Natural killer cell (primary cell): ENCODE measurements around the gene PPFIA3. TPM values are rescaled to one million over a fixed set of nuclear protein-coding genes. Genes with fewer than 3 reads are reported as not detected.

Experiments used
- ATAC-seq, 3 donors: fragments of 150-1000 bp in 2 of 3; fragments of 200-7000 bp in 1 of 3; cut with Tn5 transposase; 1 replicate in 1 of 3; 2 replicates in 2 of 3; pipeline ENCODE4 v1.10.0; 2021; ENCODE audit warnings: mild to moderate bottlenecking in 2 of 3, moderate library complexity in 2 of 3
- DNase-seq, 2 donors: peaks; one replicate each; pipeline versions ENCODE4 v3.0.0 to v3.0.0-alpha.2; 2013 to 2021; ENCODE audit warnings: mixed read lengths in 1 of 2
- H3K27ac ChIP-seq: one replicate; pipeline ENCODE4 v1.5.1; 2013; ENCODE audit warnings: mild to moderate bottlenecking, low read length
- H3K27me3 ChIP-seq: one replicate; pipeline ENCODE4 v1.6.1; 2013; ENCODE audit warnings: low read length; ENCODE audit not compliant: control insufficient read depth, insufficient read depth
- H3K36me3 ChIP-seq: one replicate; pipeline ENCODE4 v1.6.1; 2013; ENCODE audit warnings: low read length; ENCODE audit not compliant: control insufficient read depth, insufficient read depth
- H3K4me1 ChIP-seq: one replicate; pipeline ENCODE4 v1.6.1; 2013; ENCODE audit warnings: low read length; ENCODE audit not compliant: control insufficient read depth, insufficient read depth
- H3K4me3 ChIP-seq: one replicate; pipeline ENCODE4 v1.5.1; 2013; ENCODE audit warnings: low read length
- H3K9me3 ChIP-seq: one replicate; pipeline ENCODE4 v1.6.1; 2013; ENCODE audit warnings: low read length; ENCODE audit not compliant: control insufficient read depth, insufficient read depth
- H3K27ac Mint-ChIP-seq, 2 donors: one replicate each; pipeline ENCODE4 v1.8.0; 2022; ENCODE audit warnings: mild to moderate bottlenecking in 2 of 2, mixed read lengths in 2 of 2, moderate library complexity in 1 of 2
- H3K27me3 Mint-ChIP-seq, 2 donors: one replicate each; pipeline ENCODE4 v1.8.0; 2022; ENCODE audit warnings: low read depth in 2 of 2, mixed read lengths in 2 of 2
- H3K36me3 Mint-ChIP-seq: one replicate; pipeline ENCODE4 v1.8.0; 2022; ENCODE audit warnings: mixed read lengths
- H3K4me1 Mint-ChIP-seq, 2 donors: one replicate each; pipeline ENCODE4 v1.8.0; 2022; ENCODE audit warnings: mixed read lengths in 2 of 2
- H3K4me3 Mint-ChIP-seq: one replicate; pipeline ENCODE4 v1.8.0; 2022; ENCODE audit warnings: mild to moderate bottlenecking, moderate library complexity, mixed read lengths
- H3K9me3 Mint-ChIP-seq, 2 donors: one replicate each; pipeline ENCODE4 v1.8.0; 2022; ENCODE audit warnings: mixed read lengths in 2 of 2
- CTCF ChIP-seq: fragments of 200-600 bp; IDR thresholded peaks from one replicate; pipeline ENCODE4 v1.8.0; 2022; ENCODE audit warnings: antibody characterized with exemption
- WGBS: methylation state at CpG from one replicate; pipeline ENCODE4 v1.1.7; 2013; ENCODE audit warnings: missing lambda C conversion rate; ENCODE audit not compliant: insufficient coverage; 5-methylcytosine and 5-hydroxymethylcytosine counted together
- intact Hi-C: fragments of 100-400 bp; cut with micrococcal nuclease; formaldehyde crosslinking; loops from one replicate; pipeline ENCODE4 v1.14.2; 2022
- total RNA-seq, 4 donors: library from RNA; stranded (reverse); fragments of 120-200 nt in 1 of 4; gene quantifications; one replicate each; pipeline versions ENCODE4 v1.2.3 to v1.2.4, GENCODE V29; 2013 to 2022

PPFIA3 gene
- total RNA-seq, 3 donors from 2014 or later (not counting 1 experiment from before 2014, with no cell fraction given), result 5.3 to 5.5 (median 5.3) TPM

GRCh38 chr19:49196527-49197240, 77.3 kb downstream of the PPFIA3 start:
- no peaks in the 10 kb centered on the region for H3K9me3 ChIP-seq
- H3K36me3 Mint-ChIP-seq, result no peaks in the 10 kb centered on the region
- 92% methylated on average over 40 of the region's 40 CpGs for WGBS
- H3K36me3 ChIP-seq, result no peaks in the 10 kb centered on the region
- intact Hi-C loops, result no loop called here
- H3K9me3 Mint-ChIP-seq, result no peaks in the 10 kb centered on the region
- no peaks in the 10 kb centered on the region for H3K27me3 ChIP-seq
- no peak overlapping the region for H3K27ac Mint-ChIP-seq
- no peak overlapping the region for H3K4me3 ChIP-seq
- no peak for ATAC-seq
- no peaks in the 10 kb centered on the region for H3K4me1 ChIP-seq
- no peak overlapping the region for H3K27ac ChIP-seq
- peaks cover 0 to 3% of the 10 kb centered on the region in 2 donors for H3K27me3 Mint-ChIP-seq
- TF ChIP-seq CTCF, result no peak
- H3K4me3 Mint-ChIP-seq, result no peak overlapping the region
- DNase-seq, result no peak
- H3K4me1 Mint-ChIP-seq, result no peaks in the 10 kb centered on the region

- peak in 1 of 2 donors; percentile 15 for DNase-seq
- no peak overlapping the region for H3K27ac ChIP-seq
Measured at GRCh38 chr19:49200238-49200862, 81.0 kb downstream of the PPFIA3 start.

More at GRCh38 chr19:49200238-49200862, 81.0 kb downstream of the PPFIA3 start:
- no peaks in the 10 kb centered on the region for H3K4me1 ChIP-seq
- H3K36me3 Mint-ChIP-seq, result no peaks in the 10 kb centered on the region
- ATAC-seq, result no peak
- H3K27me3 ChIP-seq, result no peaks in the 10 kb centered on the region
- no peaks in the 10 kb centered on the region for H3K9me3 ChIP-seq
- no peak overlapping the region for H3K4me3 ChIP-seq
- no peaks in the 10 kb centered on the region for H3K9me3 Mint-ChIP-seq
- H3K27me3 Mint-ChIP-seq, result peaks cover 0 to 3% of the 10 kb centered on the region in 2 donors
- no peaks in the 10 kb centered on the region for H3K36me3 ChIP-seq
- no peaks in the 10 kb centered on the region for H3K4me1 Mint-ChIP-seq
- intact Hi-C loops, result no loop called here
- TF ChIP-seq CTCF, result no peak
- H3K4me3 Mint-ChIP-seq, result no peak overlapping the region
- WGBS, result 94% methylated on average over 29 of the region's 29 CpGs
- H3K27ac Mint-ChIP-seq, result no peak overlapping the region

Other genes starting within 250 kb of the PPFIA3 start
- 1,000 to 10,000 TPM in 2 of 3 donors, 100 to 1,000 TPM in 1; 942 to 1,308 (median 1,174) TPM for gene PPP1R15A, start 247.1 kb upstream of the PPFIA3 start, total RNA-seq
- not detected for gene TULP2, start 220.8 kb upstream of the PPFIA3 start, total RNA-seq
- gene NUCB1, start 219.2 kb upstream of the PPFIA3 start, total RNA-seq, result 100 to 1,000 TPM; 163 to 192 (median 171) TPM
- gene DHDH, start 185.8 kb upstream of the PPFIA3 start, total RNA-seq, result not detected
- gene BAX, start 164.7 kb upstream of the PPFIA3 start, total RNA-seq, result 100 to 1,000 TPM; 117 to 133 (median 120) TPM
- 1,000 to 10,000 TPM in 2 of 3 donors, 100 to 1,000 TPM in 1; 554 to 1,168 (median 1,024) TPM for gene FTL, start 154.2 kb upstream of the PPFIA3 start, total RNA-seq
- 10 to 100 TPM; 31.6 to 34.5 (median 34.4) TPM for gene GYS1, start 126.2 kb upstream of the PPFIA3 start, total RNA-seq
- 10 to 100 TPM; 23.6 to 28.3 (median 26.5) TPM for gene RUVBL2, start 125.7 kb upstream of the PPFIA3 start, total RNA-seq
- 1 to 10 TPM in 1 of 3 donors, not detected in 2; 1.4 TPM for gene LHB, start 102.5 kb upstream of the PPFIA3 start, total RNA-seq
- gene CGB3, start 95.2 kb upstream of the PPFIA3 start, total RNA-seq, result not detected
- not detected for gene CGB2, start 87.7 kb upstream of the PPFIA3 start, total RNA-seq
- gene CGB1, start 82.6 kb upstream of the PPFIA3 start, total RNA-seq, result not detected
- gene CGB5, start 75.7 kb upstream of the PPFIA3 start, total RNA-seq, result not detected
- gene CGB8, start 70.4 kb upstream of the PPFIA3 start, total RNA-seq, result not detected
- gene CGB7, start 61.8 kb upstream of the PPFIA3 start, total RNA-seq, result not detected
- not detected for gene NTF4, start 54.7 kb upstream of the PPFIA3 start, total RNA-seq
- gene KCNA7, start 46.8 kb upstream of the PPFIA3 start, total RNA-seq, result not detected
- gene SNRNP70, start 34.1 kb upstream of the PPFIA3 start, total RNA-seq, result 100 to 1,000 TPM; 244 to 312 (median 299) TPM
- 1 to 10 TPM; 6.2 to 8.8 (median 6.5) TPM for gene LIN7B, start 5.2 kb upstream of the PPFIA3 start, total RNA-seq
- gene C19orf73, start 401 bp upstream of the PPFIA3 start, total RNA-seq, result 1 to 10 TPM; 2.3 to 2.7 (median 2.7) TPM
- not detected for gene HRC, start 35.9 kb downstream of the PPFIA3 start, total RNA-seq
- under 1 TPM in 1 of 3 donors, not detected in 2; 0.20 TPM for gene TRPM4, start 38.2 kb downstream of the PPFIA3 start, total RNA-seq
- gene SLC6A16, start 205.6 kb downstream of the PPFIA3 start, total RNA-seq, result 10 to 100 TPM in 2 of 3 donors, 1 to 10 TPM in 1; 7.2 to 11.5 (median 10.8) TPM
- 100 to 1,000 TPM; 322 to 392 (median 359) TPM for gene CD37, start 215.9 kb downstream of the PPFIA3 start, total RNA-seq
- gene TEAD2, start 242.9 kb downstream of the PPFIA3 start, total RNA-seq, result not detected
- not detected for gene DKKL1, start 244.3 kb downstream of the PPFIA3 start, total RNA-seq